GM19372 (cell line): ENCODE data around the gene DRAM1.
"Not testable (repeated sequence)": the region's sequence is repeated elsewhere in the genome, so short reads cannot be mapped to it uniquely, and the experiment has no call there.

Experiments used
- ATAC-seq: cut with Tn5 transposase; IDR thresholded peaks from one replicate; pipeline ENCODE4 v1.9.1; 2021; ENCODE audit warnings: mild to moderate bottlenecking, low read depth, moderate library complexity; ENCODE audit not compliant: unreplicated experiment

DRAM1 gene

GRCh38 chr12:101876861-101877805 lies at the start of gene DRAM1:
TSS of gene DRAM1 (plus strand) at chr12:101877580. CDS start at chr12:101877790, 210 bp downstream.
- peak; percentile 85 for ATAC-seq

- ATAC-seq = no peak
Measured at GRCh38 chr12:101828463-101829196, 48.8 kb upstream of the DRAM1 start.

GRCh38 chr12:101829639-101830366 lies 47.6 kb upstream of the DRAM1 start:
- no peak for ATAC-seq

- ATAC-seq = peak; percentile 88
Measured at GRCh38 chr12:101830367-101831325, 46.7 kb upstream of the DRAM1 start, which contains the start of gene GNPTAB. TSS of gene GNPTAB (minus strand) at chr12:101830959. CDS start at chr12:101830675, 284 bp downstream.

GRCh38 chr12:101832030-101832429 lies 45.4 kb upstream of the DRAM1 start:
- no peak for ATAC-seq

GRCh38 chr12:101838628-101839323 lies 38.6 kb upstream of the DRAM1 start:
- ATAC-seq = no peak

GRCh38 chr12:101839324-101840283 lies 37.8 kb upstream of the DRAM1 start:
- no peak for ATAC-seq

GRCh38 chr12:101841069-101841468 lies 36.3 kb upstream of the DRAM1 start:
- ATAC-seq = no peak

- no peak for ATAC-seq
Measured at GRCh38 chr12:101845137-101845711, 32.2 kb upstream of the DRAM1 start.

GRCh38 chr12:101847325-101847724 lies 30.1 kb upstream of the DRAM1 start:
- ATAC-seq = no peak

- no peak for ATAC-seq
Measured at GRCh38 chr12:101850199-101850598, 27.2 kb upstream of the DRAM1 start.

- ATAC-seq = no peak
Measured at GRCh38 chr12:101852998-101853397, 24.4 kb upstream of the DRAM1 start.

- peak; percentile 54 for ATAC-seq
Measured at GRCh38 chr12:101854747-101855146, 22.6 kb upstream of the DRAM1 start.

GRCh38 chr12:101855364-101855884 lies 22.0 kb upstream of the DRAM1 start:
- ATAC-seq = no peak

GRCh38 chr12:101855976-101856375 lies 21.4 kb upstream of the DRAM1 start:
- ATAC-seq = no peak

GRCh38 chr12:101856614-101857013 lies 20.8 kb upstream of the DRAM1 start:
- not testable (repeated sequence) for ATAC-seq

GRCh38 chr12:101857043-101857558 lies 20.3 kb upstream of the DRAM1 start:
- no peak for ATAC-seq
